GM21367 (cell line): ENCODE data around the gene EMID1.

Source experiments
- ATAC-seq: cut with Tn5 transposase; IDR thresholded peaks from one replicate; pipeline ENCODE4 v1.9.1; 2021; ENCODE audit not compliant: unreplicated experiment

EMID1 gene

DNA sequence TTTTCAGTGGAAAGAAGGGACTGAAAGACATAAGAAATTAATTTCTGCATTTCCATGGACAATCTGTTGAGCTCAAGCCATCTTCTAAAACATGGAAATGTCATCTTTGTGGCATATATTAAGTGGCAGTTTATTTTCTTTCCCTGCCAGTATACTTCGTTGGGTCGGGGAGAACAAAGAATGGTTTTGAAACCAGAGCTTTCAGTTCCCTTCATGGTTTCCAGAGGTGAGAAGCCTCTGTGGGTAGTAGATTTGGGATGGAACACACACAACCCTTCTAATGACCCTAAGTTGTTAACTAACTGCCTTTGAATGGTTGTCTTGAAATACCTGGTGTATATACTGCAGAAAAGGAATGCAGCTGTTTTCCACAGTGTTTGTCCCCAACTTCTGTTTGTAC is 83.1 kb downstream of the EMID1 start:
- no peak for ATAC-seq

DNA sequence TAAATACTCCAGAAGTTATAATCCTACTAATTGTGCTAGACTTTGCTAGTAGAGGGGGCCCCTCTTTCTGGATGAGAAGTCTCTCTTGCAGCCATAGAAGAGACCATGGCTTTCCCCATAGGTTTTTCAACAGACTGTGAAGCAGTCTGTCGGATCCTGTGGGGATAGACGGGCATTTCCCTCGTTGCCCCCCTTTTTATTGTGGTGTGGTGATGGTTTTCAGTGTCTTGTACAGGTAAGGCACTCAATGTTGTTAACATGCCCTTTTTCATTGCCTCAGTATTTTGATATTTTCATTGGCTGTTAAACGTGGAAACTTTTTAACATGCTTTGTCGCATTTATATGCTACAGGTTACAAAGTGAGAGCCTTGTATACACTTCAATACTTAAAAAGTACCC is 84.4 kb downstream of the EMID1 start:
- no peak for ATAC-seq

DNA sequence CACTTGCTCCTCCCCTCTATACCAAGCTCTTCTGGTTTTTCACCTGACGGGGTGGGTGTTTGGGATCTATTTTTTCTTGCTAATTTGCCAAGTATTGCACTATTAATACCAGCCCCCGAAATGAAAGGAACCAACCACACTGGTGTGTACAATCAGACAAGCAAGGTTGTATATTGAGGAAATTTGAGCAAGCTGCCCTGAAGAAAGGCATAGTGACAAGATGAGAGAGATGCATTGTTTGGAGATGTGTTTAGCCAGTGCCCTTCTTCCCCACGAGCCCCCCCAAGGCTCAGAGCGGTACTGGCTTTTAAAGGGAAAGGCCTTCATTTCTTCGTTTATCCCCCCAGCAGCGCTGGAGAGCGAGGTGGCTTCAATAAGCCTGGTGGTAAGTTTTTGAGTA is 85.5 kb downstream of the EMID1 start:
- ATAC-seq, result no peak

DNA sequence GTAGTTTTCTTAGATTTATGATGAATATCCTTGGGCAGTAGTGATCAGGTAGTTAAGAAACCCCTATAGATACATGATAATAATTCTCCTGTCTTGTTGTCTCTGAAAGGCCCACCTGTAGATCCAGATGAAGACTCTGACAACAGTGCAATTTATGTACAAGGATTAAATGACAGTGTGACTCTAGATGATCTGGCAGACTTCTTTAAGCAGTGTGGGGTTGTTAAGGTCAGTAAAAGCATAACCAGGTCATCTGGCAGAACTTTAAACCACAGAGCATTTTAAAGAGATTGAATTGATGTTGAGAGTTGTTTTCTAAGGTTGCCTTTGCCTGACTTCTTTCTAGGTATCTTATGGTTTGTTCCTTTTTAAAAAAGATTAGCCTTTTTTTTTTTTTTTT is 86.7 kb downstream of the EMID1 start:
- no peak for ATAC-seq

DNA sequence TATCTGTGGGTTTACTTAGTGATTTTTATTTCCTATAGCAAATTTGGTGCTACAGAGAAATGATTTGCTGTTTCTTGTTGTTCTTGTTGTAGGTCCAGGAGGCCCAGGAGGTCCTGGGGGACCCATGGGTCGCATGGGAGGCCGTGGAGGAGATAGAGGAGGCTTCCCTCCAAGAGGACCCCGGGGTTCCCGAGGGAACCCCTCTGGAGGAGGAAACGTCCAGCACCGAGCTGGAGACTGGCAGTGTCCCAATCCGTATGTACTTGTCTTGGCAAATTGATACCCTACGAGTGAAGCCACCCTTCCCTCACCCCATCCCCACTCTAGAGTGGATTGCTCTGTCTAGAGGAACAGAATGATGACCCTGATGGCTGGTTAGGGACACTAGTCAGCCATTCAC is 92.9 kb downstream of the EMID1 start:
- ATAC-seq, result no peak

DNA sequence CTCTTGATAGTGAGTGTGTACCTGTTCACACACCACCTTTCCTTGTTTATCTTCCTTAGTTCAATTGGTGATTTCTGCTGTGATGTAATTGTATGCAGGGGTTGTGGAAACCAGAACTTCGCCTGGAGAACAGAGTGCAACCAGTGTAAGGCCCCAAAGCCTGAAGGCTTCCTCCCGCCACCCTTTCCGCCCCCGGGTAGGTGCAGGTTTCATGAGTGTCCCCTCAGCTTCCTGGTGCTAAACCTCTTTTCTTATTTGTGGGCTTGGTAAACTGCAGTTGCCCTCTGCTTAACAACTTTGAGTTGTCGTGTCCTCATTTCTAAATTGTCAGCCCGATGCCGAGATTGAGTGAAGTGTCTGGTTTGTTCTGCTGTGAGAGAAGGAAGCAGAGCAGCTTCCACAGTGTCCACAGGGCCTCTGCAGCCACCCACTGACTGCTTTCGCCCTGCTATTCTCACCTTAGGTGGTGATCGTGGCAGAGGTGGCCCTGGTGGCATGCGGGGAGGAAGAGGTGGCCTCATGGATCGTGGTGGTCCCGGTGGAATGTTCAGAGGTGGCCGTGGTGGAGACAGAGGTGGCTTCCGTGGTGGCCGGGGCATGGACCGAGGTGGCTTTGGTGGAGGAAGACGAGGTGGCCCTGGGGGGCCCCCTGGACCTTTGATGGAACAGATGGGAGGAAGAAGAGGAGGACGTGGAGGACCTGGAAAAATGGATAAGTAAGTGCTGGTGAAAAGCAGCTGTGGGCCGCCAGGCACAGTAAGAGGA is 93.6 kb downstream of the EMID1 start:
- no peak for ATAC-seq

DNA sequence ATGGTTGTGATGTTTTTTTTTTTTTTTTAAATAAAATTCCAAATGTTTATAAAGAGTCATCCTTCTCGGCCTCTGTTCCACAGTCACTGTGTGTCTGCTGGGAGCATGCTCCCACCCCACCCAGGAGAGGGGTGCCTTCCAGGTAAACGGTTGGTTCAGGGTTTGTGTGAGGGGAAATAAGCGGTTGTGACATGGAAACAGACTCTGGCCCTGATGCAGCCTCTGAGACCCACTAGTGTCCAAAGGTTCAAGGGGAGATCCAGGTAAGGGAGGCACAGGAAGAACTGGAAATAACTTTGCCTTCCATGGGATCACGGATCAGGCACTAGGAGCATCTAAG is 94.7 kb downstream of the EMID1 start:
- no peak for ATAC-seq

DNA sequence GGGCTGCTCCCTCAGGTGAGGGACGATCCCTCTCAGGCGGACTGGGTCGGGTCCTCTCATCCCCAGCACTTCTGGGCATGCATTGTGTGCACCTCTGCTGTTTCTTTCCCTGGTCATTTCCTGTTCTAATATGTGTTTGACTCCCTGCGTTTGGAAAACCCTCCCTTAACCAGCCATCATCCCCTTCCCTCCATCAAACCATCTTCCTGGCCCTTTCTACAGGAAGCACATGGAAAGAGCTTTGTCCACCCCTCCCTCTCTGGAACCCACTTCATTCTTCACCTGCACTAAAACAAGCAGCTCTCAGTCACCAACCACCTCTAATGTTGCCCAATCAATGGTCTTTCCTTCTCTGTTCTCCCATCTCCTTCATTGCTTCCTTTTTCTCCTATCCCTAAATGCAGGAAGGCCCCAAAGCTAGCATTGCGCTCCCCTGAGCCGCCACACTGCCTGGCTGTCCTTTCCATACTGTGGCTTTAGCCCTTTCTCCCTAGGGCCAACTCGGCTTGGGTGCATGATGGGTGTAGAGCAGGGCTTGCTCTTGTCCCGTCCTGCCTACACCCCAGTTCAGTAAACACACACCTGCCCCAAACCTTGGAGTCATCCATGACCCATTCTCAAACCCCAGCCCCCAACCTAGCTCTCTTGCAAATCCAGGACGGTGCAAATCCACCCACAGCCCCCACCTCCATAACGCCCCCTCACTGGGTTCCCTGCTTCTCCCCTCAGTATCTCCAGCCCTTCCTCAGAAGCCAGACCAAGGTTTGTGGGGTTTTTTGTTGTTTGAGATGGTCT is 95.3 kb downstream of the EMID1 start:
- no peak for ATAC-seq

DNA sequence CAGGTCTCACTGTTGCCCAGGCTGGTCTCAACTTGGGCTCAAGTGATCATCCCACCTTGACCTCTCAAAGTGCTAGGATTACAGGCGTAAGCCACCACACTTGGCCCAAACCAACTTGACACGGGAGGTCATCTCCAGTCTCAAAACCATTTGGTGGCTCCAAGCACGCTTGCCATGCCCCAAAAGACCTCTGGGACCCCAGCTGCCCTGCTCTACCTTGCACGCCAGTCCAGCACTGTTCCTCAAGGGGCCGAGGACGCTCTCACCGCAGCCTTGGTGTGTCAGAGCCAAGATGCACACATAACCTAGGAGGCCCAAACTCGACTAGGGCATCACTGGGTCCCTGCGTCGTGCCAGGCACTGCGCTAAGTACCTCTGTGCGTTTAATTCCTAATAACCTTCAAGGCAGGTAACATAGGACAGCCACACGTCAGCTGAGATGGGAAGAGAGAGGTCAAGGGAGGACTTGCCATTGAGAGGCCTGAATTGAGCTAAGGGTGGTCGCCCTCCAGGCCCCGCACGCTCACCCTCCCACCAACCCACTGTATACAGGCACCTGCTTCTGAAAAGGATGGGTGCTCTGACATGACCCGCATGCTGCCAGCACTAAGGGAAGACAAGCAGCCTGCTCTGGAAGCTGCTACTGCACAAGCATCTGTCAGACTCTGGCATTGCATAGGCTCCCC is 96.2 kb downstream of the EMID1 start:
- no peak for ATAC-seq

DNA sequence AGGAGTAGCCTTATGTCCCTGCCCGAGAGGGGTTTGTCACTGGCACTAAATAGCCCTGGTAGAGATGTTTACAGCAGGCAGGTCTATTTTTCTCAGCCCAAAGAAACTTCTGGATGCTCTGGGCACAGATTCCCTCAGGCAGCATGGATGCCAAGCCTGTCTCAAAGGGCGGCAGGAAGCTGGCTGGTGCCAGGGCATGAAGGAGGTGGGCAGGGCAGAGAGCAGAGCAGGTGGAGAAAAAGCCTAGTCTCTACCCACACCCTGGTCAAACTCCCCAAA is 96.6 kb downstream of the EMID1 start:
- no peak for ATAC-seq

DNA sequence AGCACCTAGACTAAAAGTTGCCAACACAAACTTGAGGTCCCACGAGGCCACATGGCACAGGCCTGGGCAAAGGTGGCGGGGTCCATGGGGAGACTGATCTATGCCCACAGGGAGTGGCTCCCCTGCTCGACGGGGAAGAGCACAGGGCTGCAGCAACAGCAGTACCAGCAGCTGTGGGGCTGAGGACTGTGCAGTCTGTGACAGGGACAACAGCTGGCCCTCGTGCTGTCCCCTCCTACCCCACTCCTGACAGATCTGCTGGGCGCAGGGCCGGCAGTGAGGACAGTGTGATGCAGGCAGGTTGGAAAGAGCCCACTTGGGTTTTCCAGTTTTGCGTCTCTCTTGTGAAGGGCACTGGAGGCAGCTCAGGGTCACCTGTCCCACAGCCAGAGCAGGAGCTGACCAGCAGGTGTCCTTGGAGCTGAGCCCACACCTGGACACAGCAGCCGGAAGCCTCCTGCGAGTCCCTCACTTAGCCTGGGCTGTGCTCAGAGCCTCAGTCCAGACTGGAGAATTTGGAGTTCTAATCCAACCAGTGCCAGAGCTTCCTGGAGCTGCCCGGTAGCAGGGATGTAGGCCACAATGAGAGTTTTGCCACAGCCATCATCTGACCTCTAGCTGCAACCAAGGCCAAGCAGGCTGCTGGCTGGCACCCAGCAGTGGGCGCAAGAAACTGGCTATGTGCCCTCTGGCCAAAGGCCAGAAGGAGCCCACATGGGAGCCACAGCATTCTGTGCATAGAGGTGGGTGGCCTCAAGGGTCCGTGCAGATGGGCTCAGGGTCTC is 97.2 kb downstream of the EMID1 start:
- ATAC-seq, result no peak

DNA sequence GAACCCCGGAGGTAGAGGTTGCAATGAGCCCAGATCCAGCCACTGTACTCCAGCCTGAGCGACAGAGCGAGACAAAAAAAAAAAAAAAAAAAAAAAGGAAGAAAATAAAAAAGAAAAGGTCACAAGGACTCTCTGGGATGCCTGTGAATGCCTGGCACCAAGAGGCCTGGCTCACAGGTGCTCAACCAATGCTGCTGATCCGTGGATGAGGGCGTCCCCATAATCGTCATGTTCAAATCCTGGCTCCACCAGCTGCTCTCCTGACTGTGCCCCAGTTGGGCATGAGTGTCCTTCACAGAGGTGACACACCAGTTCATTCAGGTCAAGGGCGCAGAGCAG is 100.1 kb downstream of the EMID1 start:
- ATAC-seq, result no peak

DNA sequence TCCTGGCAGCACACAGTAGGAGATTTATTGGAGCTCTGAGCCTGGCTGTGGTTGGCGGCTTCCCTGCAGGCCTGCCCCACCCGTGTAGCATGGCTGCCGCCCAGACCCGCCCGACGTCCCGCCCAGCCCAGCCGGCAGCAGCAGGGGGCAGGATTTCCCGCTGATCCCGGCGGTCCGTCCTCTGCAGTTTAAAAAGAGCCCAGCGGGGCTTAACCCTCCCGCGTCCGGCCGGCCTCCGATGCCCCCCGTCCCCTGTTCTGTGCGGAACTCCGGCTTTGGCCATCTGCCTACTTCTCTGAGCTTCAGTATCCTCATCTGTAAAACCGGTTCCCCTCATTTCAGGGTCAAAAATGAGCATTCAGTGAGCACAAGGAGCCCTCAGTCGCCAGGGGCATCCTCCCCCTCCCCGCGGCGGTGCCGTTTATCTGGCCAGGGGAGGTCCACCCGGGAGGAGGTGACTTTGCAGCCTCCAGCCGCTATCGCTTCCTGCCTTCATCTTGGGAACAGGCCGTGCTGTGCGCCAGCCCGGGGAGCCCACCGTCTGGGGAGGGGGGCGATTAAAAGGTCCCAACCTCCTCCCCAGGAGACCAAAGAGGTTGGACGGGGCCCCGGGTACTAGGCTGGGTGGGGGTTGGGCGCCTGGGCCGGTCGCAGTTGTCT is 100.6 kb downstream of the EMID1 start, which contains the start of gene GAS2L1:
TSS of gene GAS2L1 (plus strand) at position 476 of the 660 bp plus-strand sequence. CDS start 1,456 bp downstream, outside the sequence.
- ATAC-seq, result no peak

DNA sequence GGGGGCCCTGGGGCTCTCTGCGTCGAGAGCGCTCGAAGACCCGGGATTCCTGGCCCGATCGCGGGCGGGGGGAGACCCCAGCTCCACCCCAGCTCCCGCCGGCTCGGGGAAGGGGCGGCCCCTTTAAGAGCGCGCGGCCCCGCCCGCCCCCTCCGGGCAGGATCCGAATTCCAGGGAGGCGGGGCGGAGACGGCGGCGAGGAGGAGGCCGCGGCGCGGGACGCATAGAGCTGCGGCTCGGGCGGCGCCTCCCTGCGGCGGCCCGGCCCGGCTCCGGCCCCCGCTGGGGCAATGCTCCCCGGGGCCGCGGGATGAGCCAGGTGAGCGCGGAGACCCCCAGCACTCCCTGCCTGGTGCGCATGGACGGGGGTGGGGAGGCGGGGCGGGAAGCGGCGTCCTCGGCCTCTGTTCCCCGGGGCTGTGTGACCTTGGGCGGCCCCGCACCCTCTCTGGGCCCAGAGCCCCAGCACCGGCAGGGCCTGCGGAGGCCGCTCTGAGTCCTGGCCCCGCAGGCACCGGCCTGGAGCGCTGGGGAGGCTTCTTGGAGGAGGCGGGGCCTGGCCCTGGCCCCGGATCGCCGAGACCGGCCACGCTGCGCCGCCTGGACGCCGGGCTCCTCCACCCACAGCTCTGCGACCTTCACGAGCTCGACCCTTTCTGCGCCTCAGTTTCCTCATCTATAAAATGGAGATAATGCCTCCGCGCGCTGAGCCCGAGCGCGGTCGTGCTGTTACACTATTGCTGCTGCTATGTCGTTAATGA is 101.3 kb downstream of the EMID1 start:
- no peak for ATAC-seq

DNA sequence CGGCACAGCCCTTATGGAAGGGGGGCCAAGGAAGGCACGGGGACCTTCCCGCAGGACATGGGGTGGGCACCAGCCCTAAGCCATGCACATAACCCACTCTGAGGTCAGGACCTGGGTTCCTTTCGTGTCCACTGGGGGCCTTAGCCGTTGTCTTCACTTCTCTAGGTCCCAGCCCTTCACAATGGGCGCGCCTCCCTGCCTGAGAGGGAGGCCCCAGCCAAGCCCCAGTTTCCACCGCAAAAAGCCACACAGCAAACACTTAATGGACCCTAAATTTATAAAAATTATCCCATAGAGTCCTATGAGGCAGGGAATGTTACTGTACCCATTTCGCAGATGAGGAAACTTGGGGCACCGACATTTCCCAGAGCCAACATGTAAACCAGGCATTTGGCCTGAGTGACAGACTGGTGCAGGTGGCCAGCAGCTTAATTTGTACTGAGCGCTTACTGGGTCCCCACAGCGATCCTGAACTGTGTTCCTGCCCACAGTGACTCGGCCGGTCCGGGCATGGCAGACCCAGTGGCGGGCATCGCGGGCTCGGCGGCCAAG is 102.0 kb downstream of the EMID1 start:
- no peak for ATAC-seq

DNA sequence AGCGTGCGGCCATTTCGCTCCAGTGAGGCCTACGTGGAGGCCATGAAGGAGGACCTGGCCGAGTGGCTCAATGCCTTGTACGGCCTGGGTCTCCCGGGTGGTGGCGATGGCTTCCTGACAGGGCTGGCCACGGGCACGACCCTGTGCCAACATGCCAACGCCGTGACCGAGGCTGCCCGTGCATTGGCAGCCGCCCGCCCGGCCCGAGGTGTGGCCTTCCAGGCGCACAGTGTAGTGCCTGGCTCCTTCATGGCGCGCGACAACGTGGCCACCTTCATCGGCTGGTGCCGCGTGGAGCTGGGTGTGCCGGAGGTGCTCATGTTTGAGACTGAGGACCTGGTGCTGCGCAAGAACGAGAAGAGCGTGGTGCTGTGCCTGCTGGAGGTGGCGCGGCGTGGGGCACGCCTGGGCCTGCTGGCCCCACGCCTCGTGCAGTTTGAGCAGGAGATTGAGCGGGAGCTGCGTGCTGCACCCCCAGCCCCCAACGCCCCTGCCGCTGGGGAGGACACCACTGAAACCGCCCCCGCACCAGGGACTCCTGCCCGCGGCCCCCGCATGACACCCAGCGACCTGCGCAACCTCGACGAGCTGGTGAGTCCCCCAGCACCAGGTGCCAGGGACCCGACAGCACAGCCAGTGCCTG is 102.6 kb downstream of the EMID1 start:
- ATAC-seq, result no peak

DNA sequence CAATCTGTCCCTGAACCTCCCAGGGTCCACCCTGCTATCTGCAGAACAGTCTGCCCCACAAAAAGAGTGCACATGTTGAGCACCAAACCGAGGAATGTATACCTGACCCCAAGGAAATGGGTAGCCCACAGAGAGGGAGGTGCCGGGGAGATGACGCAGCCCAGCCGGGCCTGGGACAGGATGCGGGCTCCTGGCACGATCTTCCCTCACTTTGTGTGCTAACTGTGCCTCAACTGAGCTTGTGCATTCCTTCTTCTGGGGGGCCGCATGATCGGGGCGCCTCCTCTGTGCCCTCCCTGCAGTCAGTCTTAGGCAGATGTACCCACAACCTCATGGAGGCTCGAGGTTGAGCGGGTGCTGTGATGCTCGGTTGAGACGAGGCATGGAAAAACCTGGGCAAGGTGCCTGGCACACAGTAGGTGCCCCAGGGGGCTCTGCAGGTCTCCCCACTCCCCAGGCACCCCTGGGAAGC is 103.1 kb downstream of the EMID1 start:
- ATAC-seq, result no peak
